Progenitor cell of endocrine pancreas (in vitro differentiated cells): ENCODE results near the gene PAXX. TPM values are rescaled to one million over a fixed set of nuclear protein-coding genes. Genes with fewer than 3 reads are reported as not detected.

Experiments used
- DNase-seq: peaks from one replicate; pipeline ENCODE4 v3.0.0; 2021; ENCODE audit warnings: low spot score; ENCODE audit not compliant: unreplicated experiment
- H3K27ac Mint-ChIP-seq: 2 replicates; pipeline ENCODE4 v1.8.0; 2021; ENCODE audit warnings: mild to moderate bottlenecking, moderate library complexity, mixed read lengths
- H3K27me3 Mint-ChIP-seq: 2 replicates; pipeline ENCODE4 v1.8.0; 2021; ENCODE audit warnings: mixed read lengths
- H3K36me3 Mint-ChIP-seq: 2 replicates; pipeline ENCODE4 v1.8.0; 2022; ENCODE audit warnings: mixed read lengths; ENCODE audit not compliant: insufficient read depth
- H3K4me1 Mint-ChIP-seq: 2 replicates; pipeline ENCODE4 v1.8.0; 2021; ENCODE audit warnings: low read depth, mixed read lengths
- H3K4me3 Mint-ChIP-seq: 2 replicates; pipeline ENCODE4 v1.8.0; 2021; ENCODE audit warnings: low read depth, mild to moderate bottlenecking, moderate library complexity, mixed read lengths
- H3K9me3 Mint-ChIP-seq: 2 replicates; pipeline ENCODE4 v1.8.0; 2021; ENCODE audit warnings: low read depth, mixed read lengths
- total RNA-seq: library from RNA; stranded (reverse); gene quantifications from 2 replicates; pipeline ENCODE4 v1.2.1, GENCODE V29; 2021
- TF ChIP-seq, protein P1 (sequence below): fragments of 200-600 bp; sonication (generic); IDR thresholded peaks from one replicate; pipeline ENCODE4 v1.5.0; 2021; ENCODE audit warnings: antibody characterized with exemption, mild to moderate bottlenecking; ENCODE audit not compliant: unreplicated experiment

Gene PAXX
- total RNA-seq, 1 donor from 2014 or later: 54.9 TPM

GRCh38 chr9:136954270-136955083, 37.7 kb upstream of the PAXX start:
- Mint-ChIP-seq H3K9me3 (peaks cover 7% of the 10 kb centered on the region), H3K27me3 (no peaks in the 10 kb centered on the region), H3K4me3 (no peak overlapping the region), H3K36me3 (no peaks in the 10 kb centered on the region), H3K4me1 (no peaks in the 10 kb centered on the region), H3K27ac (no peak overlapping the region)
- no peak for DNase-seq
- TF ChIP-seq, protein P1, sequence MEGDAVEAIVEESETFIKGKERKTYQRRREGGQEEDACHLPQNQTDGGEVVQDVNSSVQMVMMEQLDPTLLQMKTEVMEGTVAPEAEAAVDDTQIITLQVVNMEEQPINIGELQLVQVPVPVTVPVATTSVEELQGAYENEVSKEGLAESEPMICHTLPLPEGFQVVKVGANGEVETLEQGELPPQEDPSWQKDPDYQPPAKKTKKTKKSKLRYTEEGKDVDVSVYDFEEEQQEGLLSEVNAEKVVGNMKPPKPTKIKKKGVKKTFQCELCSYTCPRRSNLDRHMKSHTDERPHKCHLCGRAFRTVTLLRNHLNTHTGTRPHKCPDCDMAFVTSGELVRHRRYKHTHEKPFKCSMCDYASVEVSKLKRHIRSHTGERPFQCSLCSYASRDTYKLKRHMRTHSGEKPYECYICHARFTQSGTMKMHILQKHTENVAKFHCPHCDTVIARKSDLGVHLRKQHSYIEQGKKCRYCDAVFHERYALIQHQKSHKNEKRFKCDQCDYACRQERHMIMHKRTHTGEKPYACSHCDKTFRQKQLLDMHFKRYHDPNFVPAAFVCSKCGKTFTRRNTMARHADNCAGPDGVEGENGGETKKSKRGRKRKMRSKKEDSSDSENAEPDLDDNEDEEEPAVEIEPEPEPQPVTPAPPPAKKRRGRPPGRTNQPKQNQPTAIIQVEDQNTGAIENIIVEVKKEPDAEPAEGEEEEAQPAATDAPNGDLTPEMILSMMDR: no peak

DNA sequence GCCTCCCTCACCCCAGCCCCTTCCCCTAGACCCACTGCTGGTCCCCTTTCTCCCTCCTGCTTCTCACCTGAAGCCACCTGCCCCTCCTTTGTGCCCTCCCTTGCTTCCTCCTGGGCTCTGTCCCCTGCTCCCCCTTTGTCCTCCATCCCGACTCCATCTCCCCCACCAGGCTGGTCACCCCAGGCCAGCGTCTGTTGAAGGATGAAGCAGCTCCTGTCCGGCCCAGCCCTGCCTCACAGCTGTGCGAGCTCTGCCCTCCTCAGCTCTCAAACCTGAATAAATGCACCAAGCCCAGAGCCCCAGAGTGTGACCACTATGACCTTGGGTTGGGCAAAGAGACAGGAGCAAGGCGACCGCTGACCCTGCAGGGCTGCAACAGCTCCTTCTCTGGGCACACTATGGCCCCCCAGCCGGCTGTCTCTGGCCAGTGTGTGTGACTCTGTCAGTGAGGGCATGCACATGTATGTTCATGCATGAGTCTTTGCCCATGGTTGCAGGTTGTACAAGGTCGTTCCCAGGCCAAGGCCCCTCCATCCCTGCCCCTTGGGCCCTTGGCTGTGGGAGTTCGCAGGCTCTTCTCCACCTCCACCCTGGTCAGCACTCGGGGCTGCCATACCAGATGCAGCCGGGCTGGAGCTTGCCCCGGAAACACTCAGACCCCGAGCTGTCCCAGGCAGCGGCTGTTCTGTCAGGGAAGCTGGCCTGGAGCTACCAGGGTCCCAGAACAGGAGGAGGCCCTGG, 36.9 kb upstream of the PAXX start:
- Mint-ChIP-seq H3K4me1 (no peaks in the 10 kb centered on the region), H3K27ac (no peak overlapping the region), H3K4me3 (no peak overlapping the region)

DNA sequence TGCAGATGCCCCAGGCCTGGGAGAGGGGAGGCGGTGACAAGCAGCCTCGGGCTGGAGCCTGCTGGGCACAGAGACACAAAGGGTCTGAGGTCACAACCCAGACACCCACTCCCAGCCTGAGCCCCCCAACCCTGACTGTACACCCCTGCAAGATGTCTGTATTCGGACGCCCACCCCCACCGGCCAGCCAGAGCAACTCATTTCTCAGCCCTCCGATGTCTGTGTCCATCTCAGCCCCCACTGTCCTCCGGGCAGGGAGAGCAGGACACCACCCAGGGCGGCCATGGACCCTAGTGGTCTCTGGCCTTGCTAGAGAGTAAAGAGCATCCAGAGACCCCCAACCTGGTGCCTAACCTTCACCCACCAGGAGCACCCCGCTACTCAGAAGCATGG, 36.3 kb upstream of the PAXX start:
- Mint-ChIP-seq H3K27me3 (no peaks in the 10 kb centered on the region), H3K4me3 (no peak overlapping the region), H3K9me3 (peaks cover 7% of the 10 kb centered on the region), H3K4me1 (no peaks in the 10 kb centered on the region), H3K27ac (no peak overlapping the region), H3K36me3 (no peaks in the 10 kb centered on the region)
- TF ChIP-seq, protein P1: no peak
- DNase-seq: no peak

More for the DNA sequence above, 36.9 kb upstream of the PAXX start:
- Mint-ChIP-seq H3K36me3 (no peaks in the 10 kb centered on the region), H3K9me3 (peaks cover 7% of the 10 kb centered on the region), H3K27me3 (no peaks in the 10 kb centered on the region)
- TF ChIP-seq, protein P1: no peak
- no peak for DNase-seq

DNA sequence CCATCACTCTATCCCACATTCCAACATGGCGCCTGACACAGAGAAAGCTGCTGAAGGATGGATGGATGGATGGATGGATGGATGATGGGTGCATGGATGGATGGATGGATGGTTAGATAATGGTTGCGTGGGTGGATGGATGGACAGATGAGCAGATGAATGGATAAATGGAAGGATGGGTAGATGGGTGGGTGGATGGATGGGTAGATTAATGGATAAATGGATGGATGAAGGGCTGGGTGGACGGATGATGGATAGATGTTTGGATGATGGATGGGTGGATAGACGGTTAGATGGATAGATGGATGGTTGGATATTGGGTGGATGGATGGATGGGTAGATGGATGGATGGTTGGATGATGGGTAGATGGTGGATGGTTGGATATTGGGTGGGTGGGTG, 35.6 kb upstream of the PAXX start:
- H3K4me1 Mint-ChIP-seq: no peaks in the 10 kb centered on the region
- H3K27me3 Mint-ChIP-seq: no peaks in the 10 kb centered on the region
- no peak overlapping the region for H3K4me3 Mint-ChIP-seq
- DNase-seq: no peak
- H3K36me3 Mint-ChIP-seq: no peaks in the 10 kb centered on the region
- no peak overlapping the region for H3K27ac Mint-ChIP-seq
- H3K9me3 Mint-ChIP-seq: peaks cover 7% of the 10 kb centered on the region
- TF ChIP-seq, protein P1: no peak

- TF ChIP-seq, protein P1: no peak
- no peak for DNase-seq
- H3K4me3 Mint-ChIP-seq: no peak overlapping the region
- no peaks in the 10 kb centered on the region for H3K4me1 Mint-ChIP-seq
- no peak overlapping the region for H3K27ac Mint-ChIP-seq
- H3K9me3 Mint-ChIP-seq: peaks cover 7% of the 10 kb centered on the region
- no peaks in the 10 kb centered on the region for H3K36me3 Mint-ChIP-seq
- no peaks in the 10 kb centered on the region for H3K27me3 Mint-ChIP-seq
Measured at GRCh38 chr9:136957461-136957860, 34.8 kb upstream of the PAXX start.
